HUES64 (cell line): ENCODE results near the gene RIN3.
"Not testable (repeated sequence)": the region's sequence is repeated elsewhere in the genome, so short reads cannot be mapped to it uniquely, and the experiment has no call there.

ENCODE experiments used
- H3K27ac ChIP-seq: 2 replicates; pipeline ENCODE4 v1.7.0; 2013; ENCODE audit warnings: low read depth, low read length, inconsistent platforms
- H3K27me3 ChIP-seq: 2 replicates; pipeline ENCODE4 v1.6.1; 2013; ENCODE audit warnings: mild to moderate bottlenecking, low read length; ENCODE audit not compliant: insufficient read depth
- H3K36me3 ChIP-seq: 2 replicates; pipeline ENCODE4 v1.6.1; 2013; ENCODE audit warnings: mild to moderate bottlenecking, low read length; ENCODE audit not compliant: insufficient read depth
- H3K4me1 ChIP-seq: 2 replicates; pipeline ENCODE4 v1.6.1; 2013; ENCODE audit warnings: mild to moderate bottlenecking, low read length, moderate library complexity; ENCODE audit not compliant: insufficient read depth
- H3K4me3 ChIP-seq: 2 replicates; pipeline ENCODE4 v1.5.1; 2013; ENCODE audit warnings: mild to moderate bottlenecking, low read length, moderate library complexity
- H3K9ac ChIP-seq: 2 replicates; pipeline ENCODE4 v1.6.1; 2013; ENCODE audit warnings: mild to moderate bottlenecking, low read depth, low read length
- H3K9me3 ChIP-seq: 2 replicates; pipeline ENCODE4 v1.6.1; 2013; ENCODE audit warnings: low read depth, low read length; ENCODE audit not compliant: insufficient read depth
- WGBS: fragments of 150-250, 120-280 bp; methylation state at CpG from one replicate; pipeline ENCODE4 v1.1.7; 2013; ENCODE audit warnings: missing lambda C conversion rate; 5-methylcytosine and 5-hydroxymethylcytosine counted together

The RIN3 gene

DNA sequence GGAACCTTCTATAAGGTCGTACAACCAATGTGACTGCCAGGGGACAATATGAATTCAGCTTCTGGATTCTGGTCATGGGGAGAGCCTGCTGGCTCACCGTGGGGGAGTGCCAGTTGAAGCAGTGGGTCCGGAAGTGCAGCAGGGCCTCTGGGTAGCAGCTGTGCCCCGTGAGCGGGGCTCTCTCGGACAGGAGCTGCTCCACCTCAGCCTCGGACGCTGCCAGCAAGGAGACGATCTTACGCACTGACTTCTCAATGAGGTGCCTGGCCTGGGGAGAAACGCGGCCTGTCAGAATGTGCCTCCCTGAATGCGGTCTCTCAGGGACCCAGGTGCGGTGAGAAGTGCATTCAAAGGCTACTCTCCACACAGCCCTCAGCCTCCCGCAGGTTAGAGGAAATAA lies 192.8 kb downstream of the RIN3 start:
- H3K27me3 ChIP-seq = no peaks in the 10 kb centered on the region
- no peak overlapping the region for H3K9ac ChIP-seq
- H3K4me1 ChIP-seq = no peaks in the 10 kb centered on the region
- H3K36me3 ChIP-seq = peaks cover 44% of the 10 kb centered on the region
- H3K27ac ChIP-seq = no peak overlapping the region
- no peaks in the 10 kb centered on the region for H3K9me3 ChIP-seq
- 92% methylated on average over 15 of the region's 15 CpGs for WGBS
- H3K4me3 ChIP-seq = no peak overlapping the region

GRCh38 chr14:92709340-92710000 lies 195.9 kb downstream of the RIN3 start:
- Histone ChIP-seq H3K27me3 (no peaks in the 10 kb centered on the region), H3K4me3 (no peak overlapping the region), H3K9me3 (no peaks in the 10 kb centered on the region), H3K36me3 (peaks cover 45% of the 10 kb centered on the region), H3K4me1 (no peaks in the 10 kb centered on the region), H3K27ac (no peak overlapping the region), H3K9ac (no peak overlapping the region)
- 91% methylated on average over 13 of the region's 13 CpGs for WGBS

GRCh38 chr14:92710001-92710341 lies 196.4 kb downstream of the RIN3 start:
- H3K9me3 ChIP-seq = no peaks in the 10 kb centered on the region
- H3K9ac ChIP-seq = no peak overlapping the region
- H3K4me3 ChIP-seq = no peak overlapping the region
- no peaks in the 10 kb centered on the region for H3K4me1 ChIP-seq
- no peak overlapping the region for H3K27ac ChIP-seq
- H3K36me3 ChIP-seq = peaks cover 42% of the 10 kb centered on the region
- 95% methylated on average over 5 of the region's 5 CpGs for WGBS
- H3K27me3 ChIP-seq = no peaks in the 10 kb centered on the region

- H3K4me3 ChIP-seq = no peak overlapping the region
- peaks cover 33% of the 10 kb centered on the region for H3K36me3 ChIP-seq
- no peak overlapping the region for H3K9ac ChIP-seq
- no peaks in the 10 kb centered on the region for H3K9me3 ChIP-seq
- no peak overlapping the region for H3K27ac ChIP-seq
- 94% methylated on average over 7 of the region's 7 CpGs for WGBS
- no peaks in the 10 kb centered on the region for H3K4me1 ChIP-seq
- no peaks in the 10 kb centered on the region for H3K27me3 ChIP-seq
Measured at GRCh38 chr14:92711976-92712653, 198.5 kb downstream of the RIN3 start.

DNA sequence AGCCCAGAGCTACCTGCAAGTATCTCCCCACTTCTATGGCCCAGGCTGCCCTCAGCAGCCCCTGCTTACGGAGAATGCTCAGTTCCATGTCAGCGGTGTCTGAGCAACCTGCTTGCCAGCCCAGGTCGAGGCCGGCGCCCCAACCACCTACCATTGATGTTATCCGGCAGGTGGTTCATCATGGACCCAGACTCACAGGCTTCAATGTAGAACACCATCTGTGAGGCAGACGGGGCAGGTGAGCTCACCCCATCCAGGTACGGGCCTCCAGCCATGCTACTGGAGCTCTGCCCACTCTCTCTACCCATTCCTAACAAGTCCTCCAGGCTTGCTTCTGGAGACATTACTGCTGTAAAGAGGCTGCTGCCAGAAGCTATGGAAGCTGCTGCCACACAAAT lies 199.1 kb downstream of the RIN3 start:
- WGBS = 95% methylated on average over 8 of the region's 8 CpGs
- H3K36me3 ChIP-seq = peaks cover 35% of the 10 kb centered on the region

DNA sequence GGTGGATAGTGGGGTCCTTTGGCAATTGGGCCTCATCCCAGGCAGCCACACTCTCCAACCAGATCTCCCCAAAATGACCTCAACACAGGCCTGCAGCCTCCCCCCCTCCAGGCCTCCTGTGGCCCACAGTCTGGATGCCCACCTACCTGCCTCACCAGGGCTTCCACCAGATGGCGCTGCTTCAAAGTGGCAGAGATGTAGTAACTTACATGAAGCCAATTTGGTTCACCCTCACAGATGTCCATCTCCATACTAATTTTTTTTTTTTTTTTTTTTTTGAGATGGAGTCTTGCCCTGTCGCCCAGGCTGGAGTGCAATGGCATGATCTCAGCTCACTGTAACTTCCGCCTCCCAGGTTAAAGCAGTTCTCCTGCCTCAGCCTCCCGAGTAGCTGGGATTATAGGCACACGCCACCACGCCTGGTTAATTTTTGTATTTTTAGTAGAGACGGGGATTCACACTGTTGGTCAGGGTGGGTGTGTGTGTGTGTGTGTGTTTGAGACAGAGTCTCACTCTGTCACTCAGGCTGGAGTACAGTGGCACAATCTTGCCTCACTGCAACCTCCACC lies 201.2 kb downstream of the RIN3 start:
- H3K9me3 ChIP-seq, H3K27me3 ChIP-seq, H3K4me1 ChIP-seq, H3K27ac ChIP-seq, H3K4me3 ChIP-seq, H3K9ac ChIP-seq: not testable (repeated sequence)
- 80% methylated on average over 7 of the region's 7 CpGs for WGBS
- H3K36me3 ChIP-seq = peaks cover 30% of the 10 kb centered on the region

More for the DNA sequence above, 199.1 kb downstream of the RIN3 start:
- no peak overlapping the region for H3K4me3 ChIP-seq
- H3K4me1 ChIP-seq = no peaks in the 10 kb centered on the region
- no peak overlapping the region for H3K27ac ChIP-seq
- H3K9me3 ChIP-seq = no peaks in the 10 kb centered on the region
- no peaks in the 10 kb centered on the region for H3K27me3 ChIP-seq
- H3K9ac ChIP-seq = no peak overlapping the region

GRCh38 chr14:92716131-92716530 lies 202.6 kb downstream of the RIN3 start:
- Histone ChIP-seq H3K9ac (no peak overlapping the region), H3K9me3 (no peaks in the 10 kb centered on the region), H3K27ac (no peak overlapping the region), H3K27me3 (no peaks in the 10 kb centered on the region), H3K4me3 (no peak overlapping the region), H3K36me3 (peaks cover 20% of the 10 kb centered on the region), H3K4me1 (no peaks in the 10 kb centered on the region)
- WGBS = 94% methylated on average over 10 of the region's 10 CpGs

DNA sequence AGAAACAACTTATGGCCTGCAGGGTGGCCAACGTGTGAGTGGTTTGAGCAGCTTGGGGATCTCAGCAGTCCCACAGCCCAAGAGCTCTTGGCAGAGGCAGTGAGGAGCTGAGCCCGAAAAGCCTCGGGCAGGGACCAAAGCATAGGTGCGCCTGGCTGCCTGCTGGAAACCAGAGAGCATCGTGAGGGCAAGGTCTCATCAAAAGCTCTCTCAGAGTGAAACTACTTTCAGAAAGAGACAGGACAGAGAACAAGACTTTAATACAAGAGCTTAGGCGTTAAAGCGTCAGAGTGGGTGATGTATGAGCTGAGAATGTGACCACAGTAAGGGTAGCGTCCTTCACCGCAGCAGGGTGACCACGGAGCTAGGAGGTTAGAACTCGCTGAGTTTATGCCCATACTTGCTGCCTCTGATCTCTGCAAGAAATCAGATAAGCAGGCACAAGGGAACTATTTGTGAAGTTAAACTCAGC lies 204.0 kb downstream of the RIN3 start:
- Histone ChIP-seq H3K27me3 (no peaks in the 10 kb centered on the region), H3K4me1 (no peaks in the 10 kb centered on the region), H3K9ac (no peak overlapping the region), H3K27ac (no peak overlapping the region), H3K4me3 (no peak overlapping the region), H3K36me3 (peaks cover 12% of the 10 kb centered on the region), H3K9me3 (no peaks in the 10 kb centered on the region)
- WGBS = 92% methylated on average over 11 of the region's 11 CpGs

DNA sequence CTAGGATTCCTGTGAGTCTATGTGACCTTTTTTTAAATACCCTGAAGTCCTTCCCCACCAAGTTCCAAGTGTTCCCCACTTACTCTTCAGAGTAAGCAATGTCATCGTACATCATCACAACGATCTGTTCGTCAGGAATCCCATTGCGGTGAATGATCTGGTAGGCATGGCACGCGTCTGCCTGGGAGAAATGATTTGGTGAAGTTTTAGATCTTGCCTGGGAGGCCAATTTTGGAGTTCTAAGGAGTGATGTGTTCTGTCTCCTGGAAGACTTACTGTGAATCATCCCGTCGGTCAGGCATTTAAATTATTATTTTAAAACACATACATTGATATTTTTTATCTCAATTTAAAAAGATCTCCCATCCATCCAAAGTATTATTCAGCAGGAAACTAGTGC lies 205.1 kb downstream of the RIN3 start:
- Histone ChIP-seq H3K27ac (no peak overlapping the region), H3K27me3 (no peaks in the 10 kb centered on the region), H3K36me3 (peaks cover 9% of the 10 kb centered on the region), H3K9me3 (no peaks in the 10 kb centered on the region), H3K4me3 (no peak overlapping the region), H3K9ac (no peak overlapping the region), H3K4me1 (no peaks in the 10 kb centered on the region)
- WGBS = 96% methylated on average over 6 of the region's 8 CpGs

- Histone ChIP-seq H3K4me1 (no peaks in the 10 kb centered on the region), H3K4me3 (no peak overlapping the region), H3K36me3 (peaks cover 6% of the 10 kb centered on the region; the same call in 1 of the 2 replicates), H3K27ac (no peak overlapping the region), H3K9ac (no peak overlapping the region), H3K9me3 (no peaks in the 10 kb centered on the region), H3K27me3 (no peaks in the 10 kb centered on the region)
- WGBS = 97% methylated on average over 2 of the region's 2 CpGs
Measured at GRCh38 chr14:92719421-92719820, 205.8 kb downstream of the RIN3 start.

GRCh38 chr14:92719890-92720323 lies 206.3 kb downstream of the RIN3 start:
- Histone ChIP-seq H3K36me3 (peaks cover 9% of the 10 kb centered on the region; the same call in 1 of the 2 replicates), H3K9ac (no peak overlapping the region), H3K9me3 (no peaks in the 10 kb centered on the region), H3K4me1 (no peaks in the 10 kb centered on the region), H3K27me3 (no peaks in the 10 kb centered on the region), H3K27ac (no peak overlapping the region), H3K4me3 (no peak overlapping the region)
- WGBS = 95% methylated on average over 4 of the region's 5 CpGs
